HepG2 (cell line): ENCODE results near the gene ACADSB. TPM values are rescaled to one million over a fixed set of nuclear protein-coding genes. Genes with fewer than 3 reads are reported as not detected.

Experiments used
- ATAC-seq: fragments of 200-7000 bp; cut with Tn5 transposase; 3 replicates; pipeline ENCODE4 v1.9.1; 2020; ENCODE audit warnings: mild to moderate bottlenecking, moderate library complexity
- BruUV-seq: library from RNA; stranded (reverse); fragments of 400-500 nt; replicated peaks from 2 replicates; lab custom pipeline; 2021; lab: Mats Ljungman, UMichigan
- CTCF ChIA-PET: fragments of 300-600 bp; formaldehyde crosslinking; extraction: SDS; loops from one replicate; lab custom pipeline; 2021; ENCODE audit warnings: low total read pairs, inconsistent platforms, low intra/inter-chr PET ratio; lab: Yijun Ruan, JAX
- POLR2A ChIA-PET: fragments of 350-600 bp; sonication (Branson Sonifier 250); formaldehyde crosslinking; loops from one replicate; lab custom pipeline; 2020; ENCODE audit warnings: antibody characterized with exemption, inconsistent platforms; lab: Yijun Ruan, JAX
- DNase-seq: peaks from one replicate; pipeline ENCODE4 v3.0.0-alpha.2; 2015; ENCODE audit warnings: low spot score
- FAIRE-seq: peaks from 3 replicates; lab custom pipeline; 2011; peaks lifted over from hg19 to GRCh38; lab: Jason Lieb, UNC
- H2AFZ ChIP-seq: one replicate; pipeline ENCODE4 v1.6.1; 2011; ENCODE audit warnings: low read length, inconsistent platforms
- H3K27ac ChIP-seq: fragments of 300-600 bp; 3 replicates; pipeline ENCODE4 v1.8.0; 2011; ENCODE audit warnings: mixed run types, mild to moderate bottlenecking, mixed read lengths, low read length, inconsistent platforms; ENCODE audit not compliant: insufficient read depth; ENCODE audit errors: extremely low read length
- H3K27me3 ChIP-seq, 2 experiments: fragments of 200-600 bp in 1 of 2; 2 replicates in 1 of 2; 3 replicates in 1 of 2; pipeline versions ENCODE4 v1.6.0 to v1.8.0; 2011; ENCODE audit warnings: low read length in 2 of 2, mild to moderate bottlenecking in 2 of 2, moderate library complexity in 2 of 2, inconsistent platforms in 1 of 2; ENCODE audit not compliant: insufficient read depth in 2 of 2, control insufficient read depth in 1 of 2
- H3K36me3 ChIP-seq, 2 experiments: fragments of 200-600 bp in 1 of 2; replicated peaks in 1 of 2; 2 replicates in 1 of 2; 3 replicates in 1 of 2; pipeline versions ENCODE4 v1.5.1 to v1.8.0; 2011; ENCODE audit warnings: low read length in 2 of 2, inconsistent platforms in 1 of 2; ENCODE audit not compliant: insufficient read depth in 2 of 2, control insufficient read depth in 1 of 2
- H3K4me1 ChIP-seq: 2 replicates; pipeline ENCODE4 v1.5.1; 2012; ENCODE audit warnings: low read length, inconsistent platforms; ENCODE audit not compliant: insufficient read depth
- H3K4me2 ChIP-seq: 2 replicates; pipeline ENCODE4 v1.6.0; 2011; ENCODE audit warnings: low read depth, low read length, inconsistent platforms
- H3K4me3 ChIP-seq, 3 experiments: fragments of 200-600 bp in 1 of 3; sonication (generic), shearing (Covaris generic) in 1 of 3; replicated peaks in 1 of 3; 2 replicates each; pipeline ENCODE4 v1.5.1; 2011 to 2016; ENCODE audit warnings: low read length in 3 of 3, inconsistent platforms in 2 of 3, low read depth in 2 of 3, mild to moderate bottlenecking in 2 of 3, control low read depth in 1 of 3, mixed read lengths in 1 of 3; ENCODE audit not compliant: insufficient read depth in 1 of 3
- H3K79me2 ChIP-seq: one replicate; pipeline ENCODE4 v1.6.1; 2011; ENCODE audit warnings: low read length, inconsistent platforms; ENCODE audit not compliant: insufficient read depth
- H3K9ac ChIP-seq: 2 replicates; pipeline ENCODE4 v1.6.0; 2011; ENCODE audit warnings: mild to moderate bottlenecking, low read depth, low read length, inconsistent platforms; ENCODE audit not compliant: insufficient read depth
- H3K9me3 ChIP-seq: 2 replicates; pipeline ENCODE4 v1.5.1; 2012; ENCODE audit warnings: mild to moderate bottlenecking, low read length
- H4K20me1 ChIP-seq: 2 replicates; pipeline ENCODE4 v1.6.0; 2011; ENCODE audit warnings: inconsistent platforms, mild to moderate bottlenecking, low read length, moderate library complexity; ENCODE audit not compliant: insufficient read depth
- FOXO1 ChIP-seq: sonication (generic); formaldehyde crosslinking; IDR thresholded peaks from 2 replicates; pipeline ENCODE4 v1.4.0; 2020; ENCODE audit warnings: missing genetic modification reagents
- HNF4A ChIP-seq: sonication (generic); formaldehyde crosslinking; IDR thresholded peaks from 2 replicates; pipeline ENCODE4 v1.4.0; 2020; ENCODE audit warnings: missing genetic modification reagents
- MYC ChIP-seq: sonication (generic); formaldehyde crosslinking; IDR thresholded peaks from 2 replicates; pipeline ENCODE4 v1.9.0; 2021; ENCODE audit warnings: missing genetic modification reagents, borderline replicate concordance
- ONECUT2 ChIP-seq: sonication (generic); formaldehyde crosslinking; IDR thresholded peaks from 2 replicates; pipeline ENCODE4 v1.4.0; 2020; ENCODE audit warnings: missing genetic modification reagents
- RBFOX2 ChIP-seq: fragments of 200-400 bp; formaldehyde crosslinking; IDR thresholded peaks from 2 replicates; pipeline ENCODE4 v1.6.1; 2017; ENCODE audit warnings: low read depth, mild to moderate bottlenecking, low read length
- STAT5B ChIP-seq: sonication (generic); formaldehyde crosslinking; IDR thresholded peaks from 2 replicates; pipeline ENCODE4 v1.4.0; 2020; ENCODE audit warnings: missing genetic modification reagents
- TFDP2 ChIP-seq: sonication (generic); formaldehyde crosslinking; IDR thresholded peaks from 2 replicates; pipeline ENCODE4 v1.4.0; 2020; ENCODE audit warnings: missing genetic modification reagents
- TP53 ChIP-seq: sonication (generic); formaldehyde crosslinking; conservative IDR thresholded peaks from 2 replicates; pipeline ENCODE4 v1.4.0; 2020; ENCODE audit warnings: missing genetic modification reagents
- ZNF17 ChIP-seq: sonication (generic); formaldehyde crosslinking; IDR thresholded peaks from 2 replicates; pipeline ENCODE4 v1.5.0; 2020; ENCODE audit warnings: mild to moderate bottlenecking, missing genetic modification reagents
- ZNF180 ChIP-seq: sonication (generic); formaldehyde crosslinking; IDR thresholded peaks from 2 replicates; pipeline ENCODE4 v1.4.0; 2020; ENCODE audit warnings: low read depth, missing genetic modification reagents, borderline replicate concordance
- ZNF329 ChIP-seq: sonication (generic); formaldehyde crosslinking; IDR thresholded peaks from 2 replicates; pipeline ENCODE4 v1.9.0; 2021; ENCODE audit warnings: low read depth, mild to moderate bottlenecking, missing genetic modification reagents
- ZSCAN21 ChIP-seq: sonication (generic); formaldehyde crosslinking; IDR thresholded peaks from 2 replicates; pipeline ENCODE4 v1.8.0; 2022; ENCODE audit warnings: mild to moderate bottlenecking, missing genetic modification reagents, moderate library complexity, borderline replicate concordance
- WGBS: methylation state at CpG from one replicate; pipeline ENCODE4 v1.1.6; 2017; ENCODE audit warnings: low lambda C conversion rate; 5-methylcytosine and 5-hydroxymethylcytosine counted together
- in situ Hi-C: cut with HindIII; loops from 2 replicates; pipeline ENCODE4 v1.10.0; 2017; ENCODE audit warnings: low pct_unique_long_range_greater_than_20kb; ENCODE audit not compliant: extremely low pct_ligation_motif_present
- intact Hi-C: fragments of 100-400 bp; cut with micrococcal nuclease; formaldehyde crosslinking; loops from one replicate; pipeline ENCODE4 v1.10.0; 2022; ENCODE audit not compliant: unreplicated experiment
- polyA plus RNA-seq, 8 experiments: library from polyadenylated mRNA; depleted of rRNA in 3 of 8; stranded (reverse) in 7 of 8; unstranded in 1 of 8; fragments of >200 nt; fragmentation: Illumina TruSeq in 4 of 8; extraction: Trizol in 4 of 8; gene quantifications; 2 replicates each; pipeline versions ENCODE4 v1.2.1 to v1.2.3, GENCODE V29; 2011 to 2016; ENCODE audit warnings: low read depth in 4 of 8, missing spikeins in 1 of 8, mixed read lengths in 1 of 8; ENCODE audit not compliant: insufficient read depth in 1 of 8
- total RNA-seq, 5 experiments: library from RNA; depleted of rRNA; stranded (reverse); fragments of >200 nt; fragmentation: Illumina TruSeq; extraction: Trizol; gene quantifications; 2 replicates each; pipeline ENCODE4 v1.2.3, GENCODE V29; 2016; ENCODE audit warnings: low read depth in 1 of 5
- TF ChIP-seq, protein P1 (sequence below): sonication (generic); formaldehyde crosslinking; IDR thresholded peaks from 2 replicates; pipeline ENCODE4 v1.9.0; 2021; ENCODE audit warnings: missing genetic modification reagents, mild to moderate bottlenecking, borderline replicate concordance
- TF ChIP-seq, protein P2 (sequence below): sonication (generic); formaldehyde crosslinking; IDR thresholded peaks from 2 replicates; pipeline ENCODE4 v1.5.0; 2020; ENCODE audit warnings: missing genetic modification reagents
- TF ChIP-seq, protein P3 (sequence below), 2 experiments: sonication (generic) in 1 of 2; formaldehyde crosslinking in 1 of 2; IDR thresholded peaks; 2 replicates each; pipeline versions ENCODE4 v1.4.0 to v1.6.1; 2018 to 2020; ENCODE audit warnings: missing genetic modification reagents in 2 of 2, borderline replicate concordance in 1 of 2, low read depth in 1 of 2, mild to moderate bottlenecking in 1 of 2, missing biosample characterization in 1 of 2
- TF ChIP-seq, protein P4 (sequence below): sonication (generic); formaldehyde crosslinking; IDR thresholded peaks from 2 replicates; pipeline ENCODE4 v1.5.0; 2020; ENCODE audit warnings: mild to moderate bottlenecking, missing genetic modification reagents, moderate library complexity

ACADSB gene
- total and polyA plus RNA-seq, 2 of the 13 experiments (the other 11 are each of a cell fraction or from before 2014, with no cell fraction given): 80.0 to 87.6 TPM

GRCh38 chr10:122962405-122962804, 46.4 kb upstream of the ACADSB start:
- no peaks in the 10 kb centered on the region; a peak in 1 of 5 replicates for H3K36me3 ChIP-seq
- TF ChIP-seq TP53 (no peak), FOXO1 (CRISPR knock-in tag) (no peak), MYC (CRISPR knock-in tag) (no peak), HNF4A (CRISPR knock-in tag) (no peak), TFDP2 (no peak), ZNF329 (CRISPR knock-in tag) (no peak), RBFOX2 (no peak), ZNF17 (CRISPR knock-in tag) (no peak), ONECUT2 (CRISPR knock-in tag) (no peak), ZNF180 (CRISPR knock-in tag) (no peak), ZSCAN21 (CRISPR knock-in tag) (no peak), STAT5B (CRISPR knock-in tag) (no peak)
- TF ChIP-seq, protein P1, sequence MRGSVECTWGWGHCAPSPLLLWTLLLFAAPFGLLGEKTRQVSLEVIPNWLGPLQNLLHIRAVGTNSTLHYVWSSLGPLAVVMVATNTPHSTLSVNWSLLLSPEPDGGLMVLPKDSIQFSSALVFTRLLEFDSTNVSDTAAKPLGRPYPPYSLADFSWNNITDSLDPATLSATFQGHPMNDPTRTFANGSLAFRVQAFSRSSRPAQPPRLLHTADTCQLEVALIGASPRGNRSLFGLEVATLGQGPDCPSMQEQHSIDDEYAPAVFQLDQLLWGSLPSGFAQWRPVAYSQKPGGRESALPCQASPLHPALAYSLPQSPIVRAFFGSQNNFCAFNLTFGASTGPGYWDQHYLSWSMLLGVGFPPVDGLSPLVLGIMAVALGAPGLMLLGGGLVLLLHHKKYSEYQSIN: no peak
- TF ChIP-seq, protein P2, sequence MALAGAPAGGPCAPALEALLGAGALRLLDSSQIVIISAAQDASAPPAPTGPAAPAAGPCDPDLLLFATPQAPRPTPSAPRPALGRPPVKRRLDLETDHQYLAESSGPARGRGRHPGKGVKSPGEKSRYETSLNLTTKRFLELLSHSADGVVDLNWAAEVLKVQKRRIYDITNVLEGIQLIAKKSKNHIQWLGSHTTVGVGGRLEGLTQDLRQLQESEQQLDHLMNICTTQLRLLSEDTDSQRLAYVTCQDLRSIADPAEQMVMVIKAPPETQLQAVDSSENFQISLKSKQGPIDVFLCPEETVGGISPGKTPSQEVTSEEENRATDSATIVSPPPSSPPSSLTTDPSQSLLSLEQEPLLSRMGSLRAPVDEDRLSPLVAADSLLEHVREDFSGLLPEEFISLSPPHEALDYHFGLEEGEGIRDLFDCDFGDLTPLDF (CRISPR knock-in tag): no peak
- TF ChIP-seq, protein P3, sequence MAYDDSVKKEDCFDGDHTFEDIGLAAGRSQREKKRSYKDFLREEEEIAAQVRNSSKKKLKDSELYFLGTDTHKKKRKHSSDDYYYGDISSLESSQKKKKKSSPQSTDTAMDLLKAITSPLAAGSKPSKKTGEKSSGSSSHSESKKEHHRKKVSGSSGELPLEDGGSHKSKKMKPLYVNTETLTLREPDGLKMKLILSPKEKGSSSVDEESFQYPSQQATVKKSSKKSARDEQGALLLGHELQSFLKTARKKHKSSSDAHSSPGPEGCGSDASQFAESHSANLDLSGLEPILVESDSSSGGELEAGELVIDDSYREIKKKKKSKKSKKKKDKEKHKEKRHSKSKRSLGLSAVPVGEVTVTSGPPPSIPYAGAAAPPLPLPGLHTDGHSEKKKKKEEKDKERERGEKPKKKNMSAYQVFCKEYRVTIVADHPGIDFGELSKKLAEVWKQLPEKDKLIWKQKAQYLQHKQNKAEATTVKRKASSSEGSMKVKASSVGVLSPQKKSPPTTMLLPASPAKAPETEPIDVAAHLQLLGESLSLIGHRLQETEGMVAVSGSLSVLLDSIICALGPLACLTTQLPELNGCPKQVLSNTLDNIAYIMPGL (CRISPR knock-in tag; IDR thresholded peaks at IDR 0.05; ENCODE audit: borderline replicate concordance in 1 of 2, low read depth in 1 of 2): no peak
- TF ChIP-seq, protein P4, sequence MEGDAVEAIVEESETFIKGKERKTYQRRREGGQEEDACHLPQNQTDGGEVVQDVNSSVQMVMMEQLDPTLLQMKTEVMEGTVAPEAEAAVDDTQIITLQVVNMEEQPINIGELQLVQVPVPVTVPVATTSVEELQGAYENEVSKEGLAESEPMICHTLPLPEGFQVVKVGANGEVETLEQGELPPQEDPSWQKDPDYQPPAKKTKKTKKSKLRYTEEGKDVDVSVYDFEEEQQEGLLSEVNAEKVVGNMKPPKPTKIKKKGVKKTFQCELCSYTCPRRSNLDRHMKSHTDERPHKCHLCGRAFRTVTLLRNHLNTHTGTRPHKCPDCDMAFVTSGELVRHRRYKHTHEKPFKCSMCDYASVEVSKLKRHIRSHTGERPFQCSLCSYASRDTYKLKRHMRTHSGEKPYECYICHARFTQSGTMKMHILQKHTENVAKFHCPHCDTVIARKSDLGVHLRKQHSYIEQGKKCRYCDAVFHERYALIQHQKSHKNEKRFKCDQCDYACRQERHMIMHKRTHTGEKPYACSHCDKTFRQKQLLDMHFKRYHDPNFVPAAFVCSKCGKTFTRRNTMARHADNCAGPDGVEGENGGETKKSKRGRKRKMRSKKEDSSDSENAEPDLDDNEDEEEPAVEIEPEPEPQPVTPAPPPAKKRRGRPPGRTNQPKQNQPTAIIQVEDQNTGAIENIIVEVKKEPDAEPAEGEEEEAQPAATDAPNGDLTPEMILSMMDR (CRISPR knock-in tag): no peak

More at GRCh38 chr10:122962405-122962804, 46.4 kb upstream of the ACADSB start:
- DNase-seq: no peak
- FAIRE-seq: no peak
- ChIA-PET CTCF (no interaction called here), POLR2A (interaction anchor here (0.7 kb wide), 1 partner anchor 187 kb away, joined by 4 read pairs; no protein-coding TSS in a partner anchor)
- H4K20me1 ChIP-seq: no peaks in the 10 kb centered on the region
- peaks cover 3% of the 10 kb centered on the region for H3K4me1 ChIP-seq
- H3K79me2 ChIP-seq: no peaks in the 10 kb centered on the region
- H2AFZ ChIP-seq: no peak overlapping the region
- intact Hi-C loops (no loop called here), in situ Hi-C loops (no loop called here)
- no peaks in the 10 kb centered on the region for H3K27me3 ChIP-seq
- WGBS: 79% methylated on average over 3 of the region's 3 CpGs
- ATAC-seq: no peak
- peaks cover 31% of the 10 kb centered on the region for H3K9me3 ChIP-seq
- H3K27ac ChIP-seq: no peak overlapping the region
- no peak overlapping the region for H3K9ac ChIP-seq
- no TSS peak for BruUV-seq
- no peak overlapping the region for H3K4me2 ChIP-seq
- no peak overlapping the region for H3K4me3 ChIP-seq
